ENCODE data around the gene LRRC1. TPM values are rescaled to one million over a fixed set of nuclear protein-coding genes. Genes with fewer than 3 reads are reported as not detected.

LRRC1 gene
- total and polyA plus RNA-seq, 10 of the 15 experiments (the other 5 are each of a cell fraction or from before 2014, with no cell fraction given): 0.35 to 9.3 (median 0.63) TPM

DNA sequence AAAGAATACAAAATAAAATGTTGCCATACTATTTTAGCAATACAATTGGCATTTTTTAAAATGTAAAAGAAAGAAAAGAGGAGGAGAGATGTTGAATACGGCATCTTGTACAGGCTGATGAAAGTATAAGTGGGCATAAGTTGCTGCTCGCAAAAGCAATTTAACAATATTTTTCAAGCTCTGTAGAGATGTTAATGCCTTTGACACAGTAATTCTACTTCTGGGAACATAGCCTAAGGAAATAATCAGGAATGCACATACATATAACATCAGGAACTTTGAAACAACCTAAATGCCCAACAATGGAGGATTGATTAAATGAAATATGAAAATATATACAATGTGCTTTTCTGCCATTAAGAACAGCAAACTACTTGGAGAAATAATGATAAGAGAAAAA is 80.2 kb downstream of the LRRC1 start:
- no peaks in the 10 kb centered on the region for H3K79me2 ChIP-seq (ENCODE audit: control insufficient read depth, insufficient read depth, low read length)
- TF ChIP-seq FOS (IDR thresholded peaks at IDR 0.05; ENCODE audit: borderline replicate concordance, extremely low read depth, insufficient read length): no peak
- TF ChIP-seq LARP7 (IDR thresholded peaks at IDR 0.05): no peak
- no peak for TF ChIP-seq CREB1 (IDR thresholded peaks at IDR 0.05; ENCODE audit: low read depth)
- no peak for TF ChIP-seq STAT3 (IDR thresholded peaks at IDR 0.05; ENCODE audit: low read depth, low read length)
- TF ChIP-seq SMARCA5 (IDR thresholded peaks at IDR 0.05): no peak
- TF ChIP-seq, protein P1, sequence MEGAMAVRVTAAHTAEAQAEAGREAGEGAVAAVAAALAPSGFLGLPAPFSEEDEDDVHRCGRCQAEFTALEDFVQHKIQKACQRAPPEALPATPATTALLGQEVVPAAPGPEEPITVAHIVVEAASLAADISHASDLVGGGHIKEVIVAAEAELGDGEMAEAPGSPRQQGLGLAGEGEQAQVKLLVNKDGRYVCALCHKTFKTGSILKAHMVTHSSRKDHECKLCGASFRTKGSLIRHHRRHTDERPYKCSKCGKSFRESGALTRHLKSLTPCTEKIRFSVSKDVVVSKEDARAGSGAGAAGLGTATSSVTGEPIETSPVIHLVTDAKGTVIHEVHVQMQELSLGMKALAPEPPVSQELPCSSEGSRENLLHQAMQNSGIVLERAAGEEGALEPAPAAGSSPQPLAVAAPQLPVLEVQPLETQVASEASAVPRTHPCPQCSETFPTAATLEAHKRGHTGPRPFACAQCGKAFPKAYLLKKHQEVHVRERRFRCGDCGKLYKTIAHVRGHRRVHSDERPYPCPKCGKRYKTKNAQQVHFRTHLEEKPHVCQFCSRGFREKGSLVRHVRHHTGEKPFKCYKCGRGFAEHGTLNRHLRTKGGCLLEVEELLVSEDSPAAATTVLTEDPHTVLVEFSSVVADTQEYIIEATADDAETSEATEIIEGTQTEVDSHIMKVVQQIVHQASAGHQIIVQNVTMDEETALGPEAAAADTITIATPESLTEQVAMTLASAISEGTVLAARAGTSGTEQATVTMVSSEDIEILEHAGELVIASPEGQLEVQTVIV (IDR thresholded peaks at IDR 0.05; ENCODE audit: borderline replicate concordance, partially characterized antibody): no peak
- TF ChIP-seq PML (IDR thresholded peaks at IDR 0.05; ENCODE audit: low read length): no peak
- TF ChIP-seq POLR2AphosphoS5 (IDR thresholded peaks at IDR 0.05; ENCODE audit: low read length): no peak
- no peak for TF ChIP-seq EP300 (IDR thresholded peaks at IDR 0.05; ENCODE audit: borderline replicate concordance in 1 of 2, control insufficient read depth in 1 of 2, low read depth in 2 of 2, low read length in 2 of 2)
- no peak for TF ChIP-seq RELA (IDR thresholded peaks at IDR 0.05; ENCODE audit: borderline replicate concordance, partially characterized antibody)
- TF ChIP-seq, protein P2, sequence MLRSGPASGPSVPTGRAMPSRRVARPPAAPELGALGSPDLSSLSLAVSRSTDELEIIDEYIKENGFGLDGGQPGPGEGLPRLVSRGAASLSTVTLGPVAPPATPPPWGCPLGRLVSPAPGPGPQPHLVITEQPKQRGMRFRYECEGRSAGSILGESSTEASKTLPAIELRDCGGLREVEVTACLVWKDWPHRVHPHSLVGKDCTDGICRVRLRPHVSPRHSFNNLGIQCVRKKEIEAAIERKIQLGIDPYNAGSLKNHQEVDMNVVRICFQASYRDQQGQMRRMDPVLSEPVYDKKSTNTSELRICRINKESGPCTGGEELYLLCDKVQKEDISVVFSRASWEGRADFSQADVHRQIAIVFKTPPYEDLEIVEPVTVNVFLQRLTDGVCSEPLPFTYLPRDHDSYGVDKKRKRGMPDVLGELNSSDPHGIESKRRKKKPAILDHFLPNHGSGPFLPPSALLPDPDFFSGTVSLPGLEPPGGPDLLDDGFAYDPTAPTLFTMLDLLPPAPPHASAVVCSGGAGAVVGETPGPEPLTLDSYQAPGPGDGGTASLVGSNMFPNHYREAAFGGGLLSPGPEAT (IDR thresholded peaks at IDR 0.05; ENCODE audit: low read depth): no peak
- no peak for TF ChIP-seq CBX3 (IDR thresholded peaks at IDR 0.05; ENCODE audit: borderline replicate concordance, low read depth)
- TF ChIP-seq, protein P3, sequence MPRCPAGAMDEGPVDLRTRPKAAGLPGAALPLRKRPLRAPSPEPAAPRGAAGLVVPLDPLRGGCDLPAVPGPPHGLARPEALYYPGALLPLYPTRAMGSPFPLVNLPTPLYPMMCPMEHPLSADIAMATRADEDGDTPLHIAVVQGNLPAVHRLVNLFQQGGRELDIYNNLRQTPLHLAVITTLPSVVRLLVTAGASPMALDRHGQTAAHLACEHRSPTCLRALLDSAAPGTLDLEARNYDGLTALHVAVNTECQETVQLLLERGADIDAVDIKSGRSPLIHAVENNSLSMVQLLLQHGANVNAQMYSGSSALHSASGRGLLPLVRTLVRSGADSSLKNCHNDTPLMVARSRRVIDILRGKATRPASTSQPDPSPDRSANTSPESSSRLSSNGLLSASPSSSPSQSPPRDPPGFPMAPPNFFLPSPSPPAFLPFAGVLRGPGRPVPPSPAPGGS (IDR thresholded peaks at IDR 0.05; ENCODE audit: borderline replicate concordance, insufficient read depth, low read depth, low read length, poor library complexity, severe bottlenecking): no peak
- TF ChIP-seq YY1 (IDR thresholded peaks at IDR 0.05; ENCODE audit: low read depth, low read length): no peak
- no peak for TF ChIP-seq CHD1 (IDR thresholded peaks at IDR 0.05; ENCODE audit: low read depth, low read length)
- TF ChIP-seq BRCA1 (IDR thresholded peaks at IDR 0.05; ENCODE audit: low read depth, low read length): no peak
- TF ChIP-seq, protein P4, sequence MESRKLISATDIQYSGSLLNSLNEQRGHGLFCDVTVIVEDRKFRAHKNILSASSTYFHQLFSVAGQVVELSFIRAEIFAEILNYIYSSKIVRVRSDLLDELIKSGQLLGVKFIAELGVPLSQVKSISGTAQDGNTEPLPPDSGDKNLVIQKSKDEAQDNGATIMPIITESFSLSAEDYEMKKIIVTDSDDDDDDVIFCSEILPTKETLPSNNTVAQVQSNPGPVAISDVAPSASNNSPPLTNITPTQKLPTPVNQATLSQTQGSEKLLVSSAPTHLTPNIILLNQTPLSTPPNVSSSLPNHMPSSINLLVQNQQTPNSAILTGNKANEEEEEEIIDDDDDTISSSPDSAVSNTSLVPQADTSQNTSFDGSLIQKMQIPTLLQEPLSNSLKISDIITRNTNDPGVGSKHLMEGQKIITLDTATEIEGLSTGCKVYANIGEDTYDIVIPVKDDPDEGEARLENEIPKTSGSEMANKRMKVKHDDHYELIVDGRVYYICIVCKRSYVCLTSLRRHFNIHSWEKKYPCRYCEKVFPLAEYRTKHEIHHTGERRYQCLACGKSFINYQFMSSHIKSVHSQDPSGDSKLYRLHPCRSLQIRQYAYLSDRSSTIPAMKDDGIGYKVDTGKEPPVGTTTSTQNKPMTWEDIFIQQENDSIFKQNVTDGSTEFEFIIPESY (IDR thresholded peaks at IDR 0.05): no peak
- no peaks in the 10 kb centered on the region for H3K4me1 ChIP-seq (ENCODE audit: control insufficient read depth, insufficient read depth, low read length)
- no peak for FAIRE-seq
- H3K9ac ChIP-seq (ENCODE audit: control insufficient read depth, insufficient read depth, low read length): no peak overlapping the region
- no peaks in the 10 kb centered on the region for H3K36me3 ChIP-seq (ENCODE audit: control insufficient read depth in 2 of 2, insufficient read depth in 2 of 2, low read length in 1 of 2)
- H3K4me3 ChIP-seq: no peak overlapping the region
- WGBS (ENCODE audit: insufficient coverage, insufficient replicate concordance, low lambda C conversion rate, missing lambda C conversion rate): 68% methylated on average over 2 of the region's 2 CpGs
- ATAC-seq: no peak
- no peak for DNase-seq (ENCODE audit: low read depth, low spot score)
- no peaks in the 10 kb centered on the region; the same call in 2 of the 3 replicates for H3K9me3 ChIP-seq (replicated peaks; ENCODE audit: control insufficient read depth, insufficient read depth, low read length)
- ChIA-PET CTCF (no interaction called here), SMC1A (ENCODE audit: uncharacterized antibody, unreplicated experiment) (no interaction called here), RAD21 (ENCODE audit: unreplicated experiment) (no interaction called here), POLR2A (no interaction called here)
- H2AFZ ChIP-seq (ENCODE audit: control insufficient read depth, low read depth, low read length): no peak overlapping the region
- H4K20me1 ChIP-seq (ENCODE audit: control insufficient read depth, insufficient read depth): no peaks in the 10 kb centered on the region
- no TSS peak for BruUV-seq (replicated peaks)
- no peak overlapping the region for H3K27ac ChIP-seq (ENCODE audit: control insufficient read depth, insufficient read depth)
- H3K27me3 ChIP-seq (replicated peaks in 1 of 2; ENCODE audit: control insufficient read depth in 2 of 2, insufficient read depth in 2 of 2, low read length in 1 of 2): no peaks in the 10 kb centered on the region
- intact Hi-C loops (cut with micrococcal nuclease; ENCODE audit: unreplicated experiment) (no loop called here), in situ Hi-C loops (cut with MboI) (no loop called here)
- H3K4me2 ChIP-seq (ENCODE audit: control insufficient read depth, insufficient read depth): no peak overlapping the region

Measured in GM12878 (cell line).